Measurements from ENCODE around the gene MKRN1. TPM values are rescaled to one million over a fixed set of nuclear protein-coding genes. Genes with fewer than 3 reads are reported as not detected.

MKRN1 gene
- total RNA-seq, 4 donors from 2014 or later, result 143 to 288 (median 187) TPM

DNA sequence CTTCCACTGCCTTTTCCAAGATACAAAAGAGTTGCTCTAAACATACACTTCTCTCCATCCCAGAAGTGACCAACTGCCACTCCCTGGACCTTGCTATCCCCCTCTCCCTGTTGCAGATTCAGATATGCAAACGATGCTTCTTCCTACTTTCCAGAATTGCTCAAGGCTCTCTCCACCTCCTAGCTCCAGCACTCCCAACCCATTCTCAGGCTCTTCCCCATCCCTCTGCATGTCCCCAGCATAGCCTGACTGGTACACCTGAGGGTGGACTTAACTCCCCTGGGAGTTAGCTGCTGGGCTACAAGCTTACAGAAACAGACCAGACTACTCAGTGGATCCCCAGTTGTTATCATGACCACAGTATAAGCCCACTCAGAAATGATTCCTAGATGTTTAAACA lies 27.6 kb downstream of the MKRN1 start:
- Histone ChIP-seq H3K4me3 (no peak overlapping the region), H3K36me3 (peaks cover 0 to 30% (median 11%) of the 10 kb centered on the region in 4 donors), H3K9me3 (no peaks in the 10 kb centered on the region), H3K4me1 (peaks cover 3 to 63% (median 49%) of the 10 kb centered on the region in 4 donors), H3K27me3 (no peaks in the 10 kb centered on the region), H3K27ac (peak overlapping the region; percentile 67 to 82 (median 75))
- DNase-seq, result no peak
- no peak for TF ChIP-seq EP300 (IDR thresholded peaks at IDR 0.05; ENCODE audit: low read depth)
- no peak for TF ChIP-seq POLR2A (IDR thresholded peaks at IDR 0.05)
- TF ChIP-seq, protein P1, sequence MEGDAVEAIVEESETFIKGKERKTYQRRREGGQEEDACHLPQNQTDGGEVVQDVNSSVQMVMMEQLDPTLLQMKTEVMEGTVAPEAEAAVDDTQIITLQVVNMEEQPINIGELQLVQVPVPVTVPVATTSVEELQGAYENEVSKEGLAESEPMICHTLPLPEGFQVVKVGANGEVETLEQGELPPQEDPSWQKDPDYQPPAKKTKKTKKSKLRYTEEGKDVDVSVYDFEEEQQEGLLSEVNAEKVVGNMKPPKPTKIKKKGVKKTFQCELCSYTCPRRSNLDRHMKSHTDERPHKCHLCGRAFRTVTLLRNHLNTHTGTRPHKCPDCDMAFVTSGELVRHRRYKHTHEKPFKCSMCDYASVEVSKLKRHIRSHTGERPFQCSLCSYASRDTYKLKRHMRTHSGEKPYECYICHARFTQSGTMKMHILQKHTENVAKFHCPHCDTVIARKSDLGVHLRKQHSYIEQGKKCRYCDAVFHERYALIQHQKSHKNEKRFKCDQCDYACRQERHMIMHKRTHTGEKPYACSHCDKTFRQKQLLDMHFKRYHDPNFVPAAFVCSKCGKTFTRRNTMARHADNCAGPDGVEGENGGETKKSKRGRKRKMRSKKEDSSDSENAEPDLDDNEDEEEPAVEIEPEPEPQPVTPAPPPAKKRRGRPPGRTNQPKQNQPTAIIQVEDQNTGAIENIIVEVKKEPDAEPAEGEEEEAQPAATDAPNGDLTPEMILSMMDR (IDR thresholded peaks at IDR 0.05), result no peak
- no peak for TF ChIP-seq POLR2AphosphoS5 (IDR thresholded peaks at IDR 0.05)
- 63 to 77% methylated on average over 1 of the region's 1 CpG for WGBS, 2 donors (ENCODE audit: low coverage in 1 of 2)
- intact Hi-C loops (cut with DNase I; ENCODE audit: low total_unique reads), result no loop called here
- in situ Hi-C loops (cut with MboI; ENCODE audit: low pct_ligation_motif_present in 1 of 4, low pct_unique_long_range_greater_than_20kb in 1 of 4, low sequenced_read_pairs in 3 of 4), result no loop called here

DNA sequence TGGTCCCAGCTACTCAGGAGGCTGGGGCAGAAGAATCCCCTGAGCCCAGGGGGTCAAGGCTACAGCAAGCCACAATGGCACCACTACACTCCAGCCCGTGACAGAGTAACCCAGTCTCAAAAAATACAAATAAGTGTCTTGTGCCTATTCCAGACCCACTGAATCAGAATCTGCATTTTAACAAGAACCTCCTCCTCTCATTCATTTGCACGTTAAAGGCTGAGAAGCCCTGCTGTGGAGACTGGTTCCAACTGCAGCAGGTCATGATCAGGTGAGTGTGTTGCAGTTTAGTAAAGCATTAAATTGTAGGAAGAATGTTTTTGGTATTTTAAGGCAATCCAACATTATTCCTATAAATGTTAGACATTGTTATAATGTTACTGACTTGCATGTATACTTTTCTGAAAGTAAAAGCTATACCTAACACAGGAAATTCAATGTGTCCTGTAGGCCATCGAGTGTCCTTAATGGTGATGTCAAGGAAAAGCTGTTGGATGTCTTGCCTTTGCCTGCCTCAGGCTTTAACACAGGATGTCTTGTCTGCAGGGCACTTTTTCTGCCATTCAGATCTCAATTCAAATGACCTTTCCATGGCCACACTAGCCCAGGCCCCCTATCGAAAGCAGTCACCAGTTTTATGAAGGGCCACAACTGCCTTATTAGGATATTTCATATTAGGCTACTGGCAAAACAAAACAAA lies 30.4 kb downstream of the MKRN1 start:
- Histone ChIP-seq H3K9me3 (no peaks in the 10 kb centered on the region), H3K27me3 (no peaks in the 10 kb centered on the region), H3K36me3 (peaks cover 0 to 4% (median 0%) of the 10 kb centered on the region in 4 donors), H3K4me1 (peaks cover under 1 to 35% (median 24%) of the 10 kb centered on the region in 4 donors), H3K4me3 (no peak overlapping the region), H3K27ac (no peak overlapping the region)
- in situ Hi-C loops (cut with MboI; ENCODE audit: low pct_ligation_motif_present in 1 of 4, low pct_unique_long_range_greater_than_20kb in 1 of 4, low sequenced_read_pairs in 3 of 4), result no loop called here
- no peak for TF ChIP-seq POLR2A (IDR thresholded peaks at IDR 0.05)
- TF ChIP-seq POLR2AphosphoS5 (IDR thresholded peaks at IDR 0.05), result no peak
- TF ChIP-seq, protein P1 (IDR thresholded peaks at IDR 0.05), result no peak
- TF ChIP-seq EP300 (IDR thresholded peaks at IDR 0.05; ENCODE audit: low read depth), result no peak
- intact Hi-C loops (cut with DNase I; ENCODE audit: low total_unique reads), result no loop called here
- no peak for DNase-seq
- WGBS, 2 donors (ENCODE audit: low coverage in 1 of 2), result 67 to 91% methylated on average over 3 to 4 of the region's 4 CpGs

DNA sequence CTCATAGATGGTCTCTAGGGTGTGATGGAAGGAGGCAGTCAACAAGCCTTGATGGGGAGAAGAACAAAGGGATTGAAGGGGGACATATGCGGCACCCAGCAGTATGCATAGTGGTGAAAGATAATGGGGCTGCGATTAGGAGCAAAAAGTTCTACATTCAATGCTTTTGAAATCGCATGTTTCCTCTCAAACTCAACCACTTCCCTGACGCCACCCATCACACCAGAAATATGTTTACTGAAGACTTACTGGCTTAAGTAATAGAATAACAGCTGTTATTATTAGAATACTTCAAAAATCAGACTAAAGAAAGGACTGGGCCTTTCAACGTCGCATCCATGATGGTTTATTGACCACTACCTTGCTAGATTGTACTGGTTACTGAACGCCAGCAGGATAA lies 31.5 kb downstream of the MKRN1 start:
- Histone ChIP-seq H3K36me3 (no peaks in the 10 kb centered on the region), H3K4me1 (peaks cover 0 to 33% (median 19%) of the 10 kb centered on the region in 4 donors), H3K27ac (no peak overlapping the region), H3K9me3 (no peaks in the 10 kb centered on the region), H3K4me3 (no peak overlapping the region), H3K27me3 (no peaks in the 10 kb centered on the region)
- no peak for DNase-seq
- WGBS, 2 donors (ENCODE audit: low coverage in 1 of 2), result 83 to 85% methylated on average over 3 to 7 of the region's 7 CpGs
- TF ChIP-seq POLR2AphosphoS5 (IDR thresholded peaks at IDR 0.05) (no peak), EP300 (IDR thresholded peaks at IDR 0.05; ENCODE audit: low read depth) (no peak), POLR2A (IDR thresholded peaks at IDR 0.05) (no peak)
- TF ChIP-seq, protein P1 (IDR thresholded peaks at IDR 0.05), result no peak
- in situ Hi-C loops (cut with MboI; ENCODE audit: low pct_ligation_motif_present in 1 of 4, low pct_unique_long_range_greater_than_20kb in 1 of 4, low sequenced_read_pairs in 3 of 4), result no loop called here
- intact Hi-C loops (cut with DNase I; ENCODE audit: low total_unique reads), result no loop called here

DNA sequence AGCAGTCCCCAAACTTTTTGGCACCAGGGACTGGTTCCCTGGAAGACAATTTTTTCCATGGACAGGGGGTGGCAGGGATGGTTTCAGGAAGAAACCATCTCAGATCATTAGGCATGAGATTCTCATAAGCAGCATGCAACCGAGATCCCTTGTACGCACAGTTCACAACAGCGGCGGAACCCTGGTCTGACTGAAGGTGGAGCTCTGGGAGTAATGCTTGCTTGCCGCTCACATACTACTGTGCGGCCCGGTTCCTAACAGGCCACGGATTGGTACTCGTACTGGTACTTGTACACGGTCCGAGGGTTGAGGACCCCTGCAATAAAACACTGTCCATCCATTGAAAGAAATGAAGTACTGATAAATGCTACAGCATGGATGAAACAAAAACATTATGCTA lies 32.8 kb downstream of the MKRN1 start:
- no peak for TF ChIP-seq EP300 (IDR thresholded peaks at IDR 0.05; ENCODE audit: low read depth)
- TF ChIP-seq POLR2AphosphoS5 (IDR thresholded peaks at IDR 0.05), result no peak
- TF ChIP-seq POLR2A (IDR thresholded peaks at IDR 0.05), result no peak
- TF ChIP-seq, protein P1 (IDR thresholded peaks at IDR 0.05), result no peak
- Histone ChIP-seq H3K9me3 (no peaks in the 10 kb centered on the region), H3K36me3 (no peaks in the 10 kb centered on the region), H3K27ac (no peak overlapping the region), H3K27me3 (no peaks in the 10 kb centered on the region), H3K4me1 (peaks cover 0 to 19% (median 8%) of the 10 kb centered on the region in 4 donors), H3K4me3 (no peak overlapping the region)
- no peak for DNase-seq
- intact Hi-C loops (cut with DNase I; ENCODE audit: low total_unique reads) (no loop called here), in situ Hi-C loops (cut with MboI; ENCODE audit: low pct_ligation_motif_present in 1 of 4, low pct_unique_long_range_greater_than_20kb in 1 of 4, low sequenced_read_pairs in 3 of 4) (no loop called here)
- 94 to 95% methylated on average over 6 to 11 of the region's 11 CpGs for WGBS, 2 donors (ENCODE audit: low coverage in 1 of 2)

Measured in transverse colon (tissue), 4 donors.